SH-SY5Y (cell line): ENCODE data around the gene ALOX5.

Experiments
- GATA2 ChIP-seq: IDR thresholded peaks from 2 replicates; pipeline ENCODE4 v1.6.1; 2011; ENCODE audit warnings: mild to moderate bottlenecking, low read depth, low read length
- GATA3 ChIP-seq: IDR thresholded peaks from 2 replicates; pipeline ENCODE4 v1.6.1; 2011; ENCODE audit warnings: low read depth, mild to moderate bottlenecking, low read length, moderate library complexity

ALOX5 gene

GRCh38 chr10:45460235-45460878, 86.3 kb downstream of the ALOX5 start:
- TF ChIP-seq GATA2, result no peak
- TF ChIP-seq GATA3, result no peak

DNA sequence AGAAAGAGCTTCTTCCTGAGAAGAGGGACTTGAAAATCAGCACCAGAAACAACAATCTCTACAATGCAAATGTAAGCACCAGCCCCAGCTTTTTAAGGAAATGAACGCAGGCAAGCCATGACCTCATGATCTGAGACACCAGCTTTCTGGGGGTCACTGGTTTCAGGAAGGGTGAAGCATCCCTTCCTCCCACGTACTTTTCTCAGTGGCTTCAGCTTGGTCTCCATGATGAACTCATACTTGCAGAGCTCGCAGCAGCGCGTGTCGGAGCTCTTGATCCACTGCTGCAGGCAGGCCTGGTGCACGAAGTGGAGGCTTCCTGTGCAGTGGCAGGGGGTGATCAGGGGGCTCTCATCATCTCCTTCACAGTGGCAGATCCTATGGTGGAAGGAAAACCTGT, 87.0 kb downstream of the ALOX5 start:
- TF ChIP-seq GATA2 (no peak), GATA3 (no peak)

GRCh38 chr10:45463244-45464116, 89.5 kb downstream of the ALOX5 start:
- no peak for TF ChIP-seq GATA2
- TF ChIP-seq GATA3, result no peak

DNA sequence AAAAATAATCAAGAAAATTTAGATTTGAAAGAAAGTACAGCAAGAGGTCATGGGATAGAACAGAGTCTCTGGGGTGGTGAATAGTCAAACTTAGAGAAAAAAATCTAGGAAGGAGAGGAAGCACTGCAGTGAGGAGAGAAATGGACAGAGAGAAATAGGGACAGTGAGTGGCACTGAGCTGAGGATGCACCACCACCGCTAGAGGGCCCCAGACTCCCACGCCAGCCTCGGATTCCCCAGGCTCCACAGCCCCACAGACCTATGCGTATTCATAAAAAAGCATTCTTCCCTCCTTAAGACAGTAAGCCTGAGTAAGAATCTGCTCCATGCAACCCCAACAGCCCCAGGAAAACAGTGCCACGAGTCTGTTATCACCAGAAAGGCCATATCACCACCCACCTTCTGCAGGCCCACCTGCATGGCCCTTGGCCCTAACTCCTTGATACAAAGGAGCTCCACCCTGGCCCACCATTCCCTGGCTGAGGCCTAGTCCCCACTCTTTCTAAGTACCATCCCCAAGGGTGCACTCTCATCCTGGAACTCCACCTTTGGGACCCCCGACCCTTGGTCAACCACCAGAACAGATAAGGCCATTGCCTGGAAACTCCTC, 91.0 kb downstream of the ALOX5 start:
- TF ChIP-seq GATA2, result no peak
- no peak for TF ChIP-seq GATA3

GRCh38 chr10:45466784-45467183, 92.8 kb downstream of the ALOX5 start:
- TF ChIP-seq GATA3 (no peak), GATA2 (no peak)

DNA sequence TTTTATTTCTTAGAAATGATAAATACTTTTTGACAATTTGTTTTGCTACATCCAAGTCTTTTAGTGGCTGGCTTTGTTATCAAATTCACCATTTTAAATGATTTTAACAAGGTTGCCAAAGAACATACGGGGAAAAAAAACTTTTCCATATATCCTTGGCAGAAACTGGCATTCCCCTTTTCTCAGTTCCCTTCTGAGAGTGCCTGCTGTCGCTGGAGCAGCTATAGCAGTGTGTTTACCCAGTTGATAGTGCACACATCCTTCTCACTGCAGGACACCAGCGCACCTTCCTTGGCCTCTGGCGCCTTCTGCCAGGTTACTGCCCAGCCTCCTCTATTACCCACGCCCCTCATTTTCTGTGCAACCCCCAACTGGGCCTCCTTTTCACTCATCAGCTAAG, 94.1 kb downstream of the ALOX5 start:
- TF ChIP-seq GATA3, result no peak
- no peak for TF ChIP-seq GATA2

- TF ChIP-seq GATA3 (peak; percentile 82), GATA2 (peak; percentile 93)
These were observed 96.3 kb downstream of the ALOX5 start for GRCh38 chr10:45470098-45471012.

GRCh38 chr10:45471059-45471458, 97.0 kb downstream of the ALOX5 start:
- TF ChIP-seq GATA3 (no peak), GATA2 (no peak)

DNA sequence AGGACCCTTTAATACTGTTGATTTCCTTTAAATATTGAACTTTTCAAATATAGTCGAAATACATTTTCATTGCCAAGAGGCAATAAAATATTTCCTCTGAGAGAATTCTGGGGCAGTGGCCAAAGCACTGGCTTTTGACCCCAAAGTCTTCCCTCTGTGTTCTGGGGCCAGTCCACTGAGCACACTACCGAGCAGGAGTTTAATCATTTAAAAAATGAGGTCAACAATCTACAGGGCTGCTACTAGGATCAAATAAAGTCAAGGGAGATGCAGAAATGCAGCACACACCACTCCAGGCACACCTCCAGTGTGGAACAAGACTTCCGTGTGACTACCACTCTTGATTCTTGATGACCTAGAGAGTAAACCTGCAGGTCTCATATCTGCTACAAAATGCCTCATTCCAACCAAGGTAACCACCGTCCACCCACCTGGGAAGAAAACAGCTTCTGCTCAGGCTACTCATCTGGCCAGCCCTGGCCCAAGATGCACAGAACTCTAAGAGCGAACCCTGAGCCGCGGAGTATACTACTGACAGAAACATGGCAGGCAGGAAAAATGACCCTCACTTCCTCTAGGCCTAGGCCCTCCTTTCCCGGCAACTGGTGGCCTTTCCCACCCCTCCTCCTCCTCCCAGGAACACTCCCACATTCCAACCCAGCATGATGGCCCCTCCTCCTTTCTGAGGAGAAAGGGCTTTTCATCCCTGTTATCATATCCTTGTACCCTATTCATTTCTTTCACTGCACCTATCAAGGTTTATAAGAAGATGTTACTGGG, 97.7 kb downstream of the ALOX5 start:
- TF ChIP-seq GATA2 (no peak), GATA3 (no peak)

DNA sequence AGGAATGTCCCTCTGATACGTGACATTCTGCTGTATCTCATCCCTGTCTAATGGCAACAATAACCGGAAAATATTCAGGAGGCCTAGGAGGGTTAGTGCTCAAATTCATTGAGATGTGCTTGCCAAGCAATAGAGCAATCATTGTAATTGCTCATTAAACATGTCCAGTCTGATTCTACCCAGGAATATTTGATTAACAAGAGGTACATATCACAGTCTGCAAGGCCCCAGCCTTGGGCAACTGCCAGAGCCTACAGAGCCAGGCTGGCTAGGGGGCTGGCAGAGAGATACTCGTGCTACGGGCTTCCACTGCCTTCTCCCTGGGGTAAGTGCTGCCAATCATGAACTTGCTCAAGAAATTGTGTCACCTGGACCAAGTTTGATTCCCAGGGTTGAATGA, 99.1 kb downstream of the ALOX5 start:
- TF ChIP-seq GATA3, result no peak
- TF ChIP-seq GATA2, result no peak

DNA sequence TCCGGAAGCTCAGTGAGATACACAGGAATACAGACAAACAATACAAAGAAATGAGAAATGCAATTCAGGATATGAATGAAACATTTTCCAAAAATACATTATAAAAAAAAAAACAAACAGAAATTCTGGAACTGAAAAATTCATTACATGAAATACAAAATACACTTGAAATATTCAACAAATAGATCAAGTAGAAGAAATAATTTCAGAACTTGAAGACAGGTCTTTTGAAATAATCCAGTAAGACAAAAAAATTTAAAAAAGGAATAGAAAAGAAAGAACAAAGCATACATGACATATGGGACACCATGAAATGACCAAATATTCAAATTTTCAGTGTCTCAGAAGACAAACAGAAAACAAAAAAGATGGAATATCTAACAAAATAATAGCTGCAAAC, 102.5 kb downstream of the ALOX5 start:
- TF ChIP-seq GATA2, result no peak
- no peak for TF ChIP-seq GATA3

DNA sequence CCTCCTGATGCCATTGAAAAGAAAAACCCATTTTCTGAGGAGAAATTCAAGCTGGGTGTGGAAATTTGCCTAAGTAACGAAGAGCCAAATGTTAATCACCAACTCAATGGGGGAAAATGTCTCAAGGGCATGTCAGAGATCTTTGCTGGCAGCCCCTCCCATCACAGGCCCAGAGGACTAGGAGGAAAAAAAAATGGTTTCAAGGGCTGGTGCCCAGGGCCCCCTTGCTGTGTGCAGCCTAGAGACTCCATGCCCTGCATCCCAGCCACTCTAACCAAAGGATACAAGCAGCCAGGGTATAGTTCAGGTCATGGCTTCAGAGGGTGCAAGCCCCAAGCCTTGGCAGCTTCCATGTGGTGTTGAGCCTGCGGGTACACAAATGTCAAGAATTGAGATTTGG, 106.3 kb downstream of the ALOX5 start:
- no peak for TF ChIP-seq GATA2
- TF ChIP-seq GATA3, result no peak

DNA sequence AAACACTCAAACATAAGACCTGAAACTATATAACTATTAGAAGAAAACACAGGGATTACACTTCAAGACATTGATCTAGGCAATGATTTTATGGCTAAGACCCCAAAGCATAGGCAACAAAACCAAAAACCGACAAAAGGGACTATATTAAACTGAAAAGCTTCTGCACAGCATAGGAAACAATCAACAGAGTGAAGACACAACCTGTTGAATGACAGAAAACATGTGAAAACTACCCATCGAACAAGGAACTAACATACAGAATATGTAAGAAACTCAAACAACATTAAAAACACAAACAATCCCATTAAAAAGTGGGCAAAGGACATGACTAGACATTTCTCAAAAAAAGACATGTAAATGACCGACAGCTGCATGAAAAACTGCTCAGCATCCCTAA, 109.0 kb downstream of the ALOX5 start:
- no peak for TF ChIP-seq GATA2
- TF ChIP-seq GATA3, result no peak

- TF ChIP-seq GATA3 (no peak), GATA2 (no peak)
These were observed 113.7 kb downstream of the ALOX5 start for GRCh38 chr10:45487735-45488134.
